CD4-positive, alpha-beta T cell (primary cell): Measurements from ENCODE around the gene ATPAF1. TPM values are rescaled to one million over a fixed set of nuclear protein-coding genes. Genes with fewer than 3 reads are reported as not detected.

Source experiments
- ATAC-seq: fragments of 200-7000 bp; cut with Tn5 transposase; one replicate; pipeline ENCODE4 v1.10.0; 2022; ENCODE audit warnings: mild to moderate bottlenecking; ENCODE audit not compliant: poor library complexity
- CTCF ChIA-PET: fragments of 350-600 bp; sonication (Branson Sonifier 250); formaldehyde crosslinking; loops from one replicate; lab custom pipeline; 2021; ENCODE audit warnings: antibody characterized with exemption, inconsistent platforms; lab: Charles Lee
- POLR2A ChIA-PET: fragments of 350-600 bp; sonication (Branson Sonifier 250); formaldehyde crosslinking; loops from one replicate; lab custom pipeline; 2021; ENCODE audit warnings: antibody characterized with exemption, inconsistent platforms; lab: Charles Lee
- DNase-seq, 14 experiments: peaks; one replicate each; pipeline ENCODE4 v3.0.0-alpha.2; 2013 to 2020; ENCODE audit warnings: mixed read lengths in 2 of 14
- H3K27ac ChIP-seq, 2 donors: one replicate each; pipeline versions ENCODE4 v1.5.1 to v1.7.0; 2013; ENCODE audit warnings: low read length in 2 of 2, low read depth in 1 of 2, mild to moderate bottlenecking in 1 of 2
- H3K27me3 ChIP-seq, 2 experiments: 1 replicate in 1 of 2; 2 replicates in 1 of 2; pipeline versions ENCODE4 v1.6.1 to v1.7.0; 2013; ENCODE audit warnings: low read length in 2 of 2, control low read depth in 1 of 2, mild to moderate bottlenecking in 1 of 2, moderate library complexity in 1 of 2; ENCODE audit not compliant: insufficient read depth in 2 of 2, control insufficient read depth in 1 of 2
- H3K36me3 ChIP-seq: one replicate; pipeline ENCODE4 v1.6.1; 2013; ENCODE audit warnings: low read length, control low read depth; ENCODE audit not compliant: insufficient read depth
- H3K4me1 ChIP-seq: one replicate; pipeline ENCODE4 v1.6.1; 2013; ENCODE audit warnings: low read length, control low read depth; ENCODE audit not compliant: insufficient read depth
- H3K4me3 ChIP-seq: one replicate; pipeline ENCODE4 v1.5.1; 2013; ENCODE audit warnings: mild to moderate bottlenecking, low read length, moderate library complexity
- H3K9me3 ChIP-seq, 2 experiments: 1 replicate in 1 of 2; 2 replicates in 1 of 2; pipeline versions ENCODE4 v1.6.1 to v1.7.0; 2013; ENCODE audit warnings: low read length in 2 of 2, mild to moderate bottlenecking in 2 of 2, control low read depth in 1 of 2, moderate library complexity in 1 of 2; ENCODE audit not compliant: control insufficient read depth in 1 of 2, insufficient read depth in 1 of 2
- H3K27ac Mint-ChIP-seq: one replicate; pipeline ENCODE4 v1.8.0; 2020; ENCODE audit warnings: mixed read lengths
- H3K27me3 Mint-ChIP-seq: one replicate; pipeline ENCODE4 v1.8.0; 2021; ENCODE audit warnings: mixed read lengths
- H3K36me3 Mint-ChIP-seq: one replicate; pipeline ENCODE4 v1.8.0; 2021; ENCODE audit warnings: low read depth, mixed read lengths
- H3K4me1 Mint-ChIP-seq: one replicate; pipeline ENCODE4 v1.8.0; 2021; ENCODE audit warnings: low read depth, mixed read lengths
- H3K4me3 Mint-ChIP-seq: one replicate; pipeline ENCODE4 v1.8.0; 2020; ENCODE audit warnings: mild to moderate bottlenecking, mixed read lengths
- H3K9me3 Mint-ChIP-seq: one replicate; pipeline ENCODE4 v1.8.0; 2020; ENCODE audit warnings: mixed read lengths
- intact Hi-C, 2 experiments: fragments of 100-400 bp; cut with DNase I in 1 of 2; cut with micrococcal nuclease in 1 of 2; formaldehyde crosslinking; loops; one replicate each; pipeline versions ENCODE4 v1.15.1 to v1.9.0; 2023 to 2025; cut with DNase I, micrococcal nuclease
- total RNA-seq, 174 experiments: library from RNA in 2 of 174; stranded (reverse) in 2 of 174; gene quantifications; one replicate each; pipeline ENCODE4 v1.2.3 and lab custom pipeline; 2021 to 2026
- TF ChIP-seq, protein P1 (sequence below): fragments of 200-600 bp; IDR thresholded peaks from one replicate; pipeline ENCODE4 v1.8.0; 2022; ENCODE audit warnings: antibody characterized with exemption, mild to moderate bottlenecking

The ATPAF1 gene
- total RNA-seq, 2 experiments from 2014 or later, result 10.1 to 12.4 TPM

DNA sequence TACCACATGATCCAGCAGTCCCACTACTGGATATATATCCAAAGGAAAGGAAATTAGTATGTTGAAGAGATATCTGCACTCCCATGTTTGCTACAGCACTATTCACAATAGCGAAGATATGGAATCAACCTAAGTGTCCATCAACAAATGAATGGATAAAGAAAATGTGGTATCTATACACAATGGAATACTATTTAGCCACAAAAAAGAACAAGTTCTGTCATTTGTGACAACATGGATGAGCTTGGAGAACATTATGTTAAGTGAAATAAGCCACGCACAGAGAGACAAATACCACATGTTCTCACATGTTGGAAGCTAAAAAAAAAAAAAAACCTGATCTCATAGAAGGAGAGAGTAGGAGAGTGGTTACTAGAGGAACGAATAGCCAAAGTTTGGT is 17.7 kb downstream of the ATPAF1 start:
- H3K27me3 ChIP-seq, result no peaks in the 10 kb centered on the region
- intact Hi-C loops, result no loop called here
- H3K36me3 ChIP-seq, result peaks cover 61% of the 10 kb centered on the region
- H3K4me3 Mint-ChIP-seq, result no peak overlapping the region
- no peak overlapping the region for H3K4me3 ChIP-seq
- CTCF ChIA-PET, result no interaction called here
- peaks cover 5% of the 10 kb centered on the region for H3K9me3 Mint-ChIP-seq
- no peaks in the 10 kb centered on the region for H3K27me3 Mint-ChIP-seq
- H3K27ac ChIP-seq, result no peak overlapping the region
- H3K9me3 ChIP-seq, result no peaks in the 10 kb centered on the region
- H3K36me3 Mint-ChIP-seq, result peaks cover 87% of the 10 kb centered on the region
- ATAC-seq (no peak), DNase-seq (no peak)
- H3K27ac Mint-ChIP-seq, result no peak overlapping the region
- no peaks in the 10 kb centered on the region for H3K4me1 ChIP-seq
- POLR2A ChIA-PET, result no interaction called here
- no peaks in the 10 kb centered on the region for H3K4me1 Mint-ChIP-seq
- TF ChIP-seq, protein P1, sequence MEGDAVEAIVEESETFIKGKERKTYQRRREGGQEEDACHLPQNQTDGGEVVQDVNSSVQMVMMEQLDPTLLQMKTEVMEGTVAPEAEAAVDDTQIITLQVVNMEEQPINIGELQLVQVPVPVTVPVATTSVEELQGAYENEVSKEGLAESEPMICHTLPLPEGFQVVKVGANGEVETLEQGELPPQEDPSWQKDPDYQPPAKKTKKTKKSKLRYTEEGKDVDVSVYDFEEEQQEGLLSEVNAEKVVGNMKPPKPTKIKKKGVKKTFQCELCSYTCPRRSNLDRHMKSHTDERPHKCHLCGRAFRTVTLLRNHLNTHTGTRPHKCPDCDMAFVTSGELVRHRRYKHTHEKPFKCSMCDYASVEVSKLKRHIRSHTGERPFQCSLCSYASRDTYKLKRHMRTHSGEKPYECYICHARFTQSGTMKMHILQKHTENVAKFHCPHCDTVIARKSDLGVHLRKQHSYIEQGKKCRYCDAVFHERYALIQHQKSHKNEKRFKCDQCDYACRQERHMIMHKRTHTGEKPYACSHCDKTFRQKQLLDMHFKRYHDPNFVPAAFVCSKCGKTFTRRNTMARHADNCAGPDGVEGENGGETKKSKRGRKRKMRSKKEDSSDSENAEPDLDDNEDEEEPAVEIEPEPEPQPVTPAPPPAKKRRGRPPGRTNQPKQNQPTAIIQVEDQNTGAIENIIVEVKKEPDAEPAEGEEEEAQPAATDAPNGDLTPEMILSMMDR, result no peak

DNA sequence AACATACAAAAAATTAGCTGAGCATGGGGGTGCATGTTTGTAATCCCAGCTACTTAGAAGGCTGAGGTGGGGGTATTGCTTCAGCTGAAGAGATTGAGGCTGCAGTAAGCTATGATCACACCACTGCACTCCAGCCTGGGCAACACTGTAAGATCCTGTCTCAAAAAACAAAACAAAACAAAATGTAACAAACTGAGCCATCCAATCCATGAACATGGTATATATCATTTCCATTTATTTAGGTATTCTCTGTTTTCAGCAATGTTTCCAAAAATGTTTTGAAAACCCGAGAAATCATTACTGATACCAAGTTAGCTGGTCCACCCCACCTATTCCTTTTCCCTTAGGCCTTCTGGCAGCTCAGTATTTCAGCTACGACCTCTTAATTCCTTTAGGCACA is 18.4 kb downstream of the ATPAF1 start:
- Mint-ChIP-seq H3K9me3 (peaks cover 4% of the 10 kb centered on the region), H3K4me1 (no peaks in the 10 kb centered on the region), H3K27me3 (no peaks in the 10 kb centered on the region), H3K4me3 (no peak overlapping the region), H3K27ac (no peak overlapping the region), H3K36me3 (peaks cover 83% of the 10 kb centered on the region)
- POLR2A ChIA-PET, result no interaction called here
- Histone ChIP-seq H3K9me3 (no peaks in the 10 kb centered on the region), H3K4me3 (no peak overlapping the region), H3K27ac (no peak overlapping the region), H3K36me3 (peaks cover 53% of the 10 kb centered on the region), H3K27me3 (no peaks in the 10 kb centered on the region), H3K4me1 (no peaks in the 10 kb centered on the region)
- CTCF ChIA-PET, result no interaction called here
- intact Hi-C loops, result no loop called here
- DNase-seq (no peak), ATAC-seq (no peak)
- TF ChIP-seq, protein P1, result no peak

DNA sequence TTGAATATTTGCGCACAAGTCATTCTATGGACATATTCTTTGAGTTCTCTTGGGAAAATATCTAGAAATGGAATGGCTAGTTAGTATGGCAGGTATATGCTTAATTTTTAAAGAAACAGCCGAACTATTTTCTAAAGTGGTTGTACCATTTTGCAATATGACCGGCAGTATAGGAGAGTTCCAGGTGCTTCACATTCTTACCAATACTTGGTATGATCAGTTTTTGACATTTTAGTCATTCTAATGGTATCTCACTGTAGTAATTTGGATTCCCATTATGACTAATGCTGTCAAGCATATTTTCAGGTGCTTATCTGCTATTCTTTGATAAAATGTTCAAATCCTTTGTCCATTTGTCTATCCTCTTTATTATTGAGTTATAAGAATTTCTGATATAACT is 20.6 kb downstream of the ATPAF1 start:
- no peak overlapping the region for H3K4me3 ChIP-seq
- Mint-ChIP-seq H3K36me3 (peaks cover 77% of the 10 kb centered on the region), H3K9me3 (peaks cover 4% of the 10 kb centered on the region), H3K27me3 (no peaks in the 10 kb centered on the region), H3K4me3 (no peak overlapping the region), H3K27ac (no peak overlapping the region), H3K4me1 (no peaks in the 10 kb centered on the region)
- no peaks in the 10 kb centered on the region for H3K9me3 ChIP-seq
- no peaks in the 10 kb centered on the region for H3K4me1 ChIP-seq
- H3K27ac ChIP-seq, result no peak overlapping the region
- no peaks in the 10 kb centered on the region for H3K27me3 ChIP-seq
- TF ChIP-seq, protein P1, result no peak
- ChIA-PET POLR2A (no interaction called here), CTCF (no interaction called here)
- ATAC-seq (no peak), DNase-seq (no peak)
- H3K36me3 ChIP-seq, result peaks cover 38% of the 10 kb centered on the region
- intact Hi-C loops, result no loop called here
